DND-41 (cell line): Measurements from ENCODE around the gene NR2F1-AS1.

ENCODE experiments used
- ATAC-seq: fragments of 200-7000 bp; cut with Tn5 transposase; 3 replicates; pipeline ENCODE4 v1.9.1; 2021; ENCODE audit warnings: low read depth; ENCODE audit not compliant: insufficient read depth
- DNase-seq: peaks from one replicate; pipeline ENCODE4 v3.0.0-alpha.2; 2020
- H2AFZ ChIP-seq: 2 replicates; pipeline ENCODE4 v1.6.0; 2012; ENCODE audit warnings: low read depth, low read length
- H3K27ac ChIP-seq: 2 replicates; pipeline ENCODE4 v1.5.1; 2012; ENCODE audit warnings: low read length, inconsistent platforms
- H3K27me3 ChIP-seq: fragments of 200-600 bp; sonication (generic); 2 replicates; pipeline ENCODE4 v1.6.0; 2012; ENCODE audit warnings: low read length, mild to moderate bottlenecking, inconsistent platforms; ENCODE audit not compliant: insufficient read depth, poor library complexity
- H3K36me3 ChIP-seq: 2 replicates; pipeline ENCODE4 v1.5.1; 2012; ENCODE audit warnings: low read length, inconsistent platforms; ENCODE audit not compliant: insufficient read depth
- H3K4me1 ChIP-seq: 2 replicates; pipeline ENCODE4 v1.5.1; 2012; ENCODE audit warnings: mild to moderate bottlenecking, low read length; ENCODE audit not compliant: insufficient read depth
- H3K4me2 ChIP-seq: 2 replicates; pipeline ENCODE4 v1.6.0; 2012; ENCODE audit warnings: mild to moderate bottlenecking, moderate library complexity, low read length, inconsistent platforms; ENCODE audit not compliant: insufficient read depth
- H3K4me3 ChIP-seq, 2 experiments: fragments of 200-600 bp in 1 of 2; shearing (Covaris generic) in 1 of 2; 2 replicates each; pipeline ENCODE4 v1.5.1; 2012 to 2016; ENCODE audit warnings: inconsistent platforms in 2 of 2, low read length in 2 of 2, mild to moderate bottlenecking in 2 of 2, low read depth in 1 of 2, moderate library complexity in 1 of 2
- H3K79me2 ChIP-seq: 2 replicates; pipeline ENCODE4 v1.6.0; 2012; ENCODE audit warnings: low read length, inconsistent platforms; ENCODE audit not compliant: insufficient read depth
- H3K9ac ChIP-seq: 2 replicates; pipeline ENCODE4 v1.6.0; 2012; ENCODE audit warnings: low read depth, mild to moderate bottlenecking, inconsistent platforms, low read length, moderate library complexity
- H3K9me3 ChIP-seq: 2 replicates; pipeline ENCODE4 v1.5.1; 2012; ENCODE audit warnings: low read length, moderate library complexity, mild to moderate bottlenecking, inconsistent platforms; ENCODE audit not compliant: insufficient read depth, severe bottlenecking
- H4K20me1 ChIP-seq: 2 replicates; pipeline ENCODE4 v1.6.0; 2012; ENCODE audit warnings: low read length; ENCODE audit not compliant: insufficient read depth
- CTCF ChIP-seq: IDR thresholded peaks from 2 replicates; pipeline ENCODE4 v1.5.1; 2012; ENCODE audit warnings: borderline replicate concordance, low read length, moderate library complexity, mild to moderate bottlenecking; ENCODE audit not compliant: poor library complexity, severe bottlenecking; ENCODE audit errors: extremely low read depth
- EZH2 ChIP-seq: IDR thresholded peaks from 3 replicates; pipeline ENCODE4 v1.6.1; 2012; ENCODE audit warnings: borderline replicate concordance, low read depth, mild to moderate bottlenecking, moderate library complexity, low read length, inconsistent platforms; ENCODE audit not compliant: severe bottlenecking

NR2F1-AS1 gene

GRCh38 chr5:93406971-93407401, 174.0 kb downstream of the NR2F1-AS1 start:
- Histone ChIP-seq H3K9me3 (no peaks in the 10 kb centered on the region), H3K36me3 (no peaks in the 10 kb centered on the region), H3K27me3 (peaks cover 5% of the 10 kb centered on the region), H2AFZ (no peak overlapping the region), H4K20me1 (no peaks in the 10 kb centered on the region), H3K4me2 (no peak overlapping the region), H3K79me2 (no peaks in the 10 kb centered on the region), H3K4me3 (no peak overlapping the region), H3K27ac (no peak overlapping the region), H3K4me1 (no peaks in the 10 kb centered on the region), H3K9ac (no peak overlapping the region)
- no peak for ATAC-seq
- no peak for DNase-seq
- TF ChIP-seq EZH2 (no peak), CTCF (no peak)

- Histone ChIP-seq H3K9ac (no peak overlapping the region), H3K27me3 (peaks cover 9% of the 10 kb centered on the region), H3K27ac (no peak overlapping the region), H3K4me2 (no peak overlapping the region), H3K9me3 (no peaks in the 10 kb centered on the region), H4K20me1 (no peaks in the 10 kb centered on the region), H3K4me1 (no peaks in the 10 kb centered on the region), H2AFZ (no peak overlapping the region), H3K36me3 (no peaks in the 10 kb centered on the region), H3K79me2 (no peaks in the 10 kb centered on the region), H3K4me3 (no peak overlapping the region)
- DNase-seq (no peak), ATAC-seq (no peak)
- TF ChIP-seq CTCF (no peak), EZH2 (no peak)
Measured at GRCh38 chr5:93404246-93404645, 176.8 kb downstream of the NR2F1-AS1 start.

GRCh38 chr5:93403141-93403928, 177.7 kb downstream of the NR2F1-AS1 start:
- Histone ChIP-seq H2AFZ (no peak overlapping the region), H3K4me2 (no peak overlapping the region), H3K4me1 (no peaks in the 10 kb centered on the region), H4K20me1 (no peaks in the 10 kb centered on the region), H3K27me3 (peaks cover 9% of the 10 kb centered on the region), H3K27ac (no peak overlapping the region), H3K36me3 (no peaks in the 10 kb centered on the region), H3K9me3 (no peaks in the 10 kb centered on the region), H3K9ac (no peak overlapping the region), H3K4me3 (no peak overlapping the region), H3K79me2 (no peaks in the 10 kb centered on the region)
- no peak for DNase-seq
- TF ChIP-seq EZH2 (no peak), CTCF (no peak)
- no peak for ATAC-seq

GRCh38 chr5:93402451-93402850, 178.6 kb downstream of the NR2F1-AS1 start:
- no peak overlapping the region for H3K9ac ChIP-seq
- H3K4me2 ChIP-seq = no peak overlapping the region
- peaks cover 3% of the 10 kb centered on the region for H3K9me3 ChIP-seq
- no peak for ATAC-seq
- peaks cover 9% of the 10 kb centered on the region for H3K27me3 ChIP-seq
- no peaks in the 10 kb centered on the region for H4K20me1 ChIP-seq
- TF ChIP-seq EZH2 (no peak), CTCF (no peak)
- H3K4me3 ChIP-seq = no peak overlapping the region
- H2AFZ ChIP-seq = no peak overlapping the region
- H3K79me2 ChIP-seq = no peaks in the 10 kb centered on the region
- DNase-seq = no peak
- H3K27ac ChIP-seq = no peak overlapping the region
- H3K4me1 ChIP-seq = no peaks in the 10 kb centered on the region
- H3K36me3 ChIP-seq = no peaks in the 10 kb centered on the region
